Measurements from ENCODE around the gene CD7.
"Not testable (repeated sequence)": the region's sequence is repeated elsewhere in the genome, so short reads cannot be mapped to it uniquely, and the experiment has no call there.

CD7 gene

DNA sequence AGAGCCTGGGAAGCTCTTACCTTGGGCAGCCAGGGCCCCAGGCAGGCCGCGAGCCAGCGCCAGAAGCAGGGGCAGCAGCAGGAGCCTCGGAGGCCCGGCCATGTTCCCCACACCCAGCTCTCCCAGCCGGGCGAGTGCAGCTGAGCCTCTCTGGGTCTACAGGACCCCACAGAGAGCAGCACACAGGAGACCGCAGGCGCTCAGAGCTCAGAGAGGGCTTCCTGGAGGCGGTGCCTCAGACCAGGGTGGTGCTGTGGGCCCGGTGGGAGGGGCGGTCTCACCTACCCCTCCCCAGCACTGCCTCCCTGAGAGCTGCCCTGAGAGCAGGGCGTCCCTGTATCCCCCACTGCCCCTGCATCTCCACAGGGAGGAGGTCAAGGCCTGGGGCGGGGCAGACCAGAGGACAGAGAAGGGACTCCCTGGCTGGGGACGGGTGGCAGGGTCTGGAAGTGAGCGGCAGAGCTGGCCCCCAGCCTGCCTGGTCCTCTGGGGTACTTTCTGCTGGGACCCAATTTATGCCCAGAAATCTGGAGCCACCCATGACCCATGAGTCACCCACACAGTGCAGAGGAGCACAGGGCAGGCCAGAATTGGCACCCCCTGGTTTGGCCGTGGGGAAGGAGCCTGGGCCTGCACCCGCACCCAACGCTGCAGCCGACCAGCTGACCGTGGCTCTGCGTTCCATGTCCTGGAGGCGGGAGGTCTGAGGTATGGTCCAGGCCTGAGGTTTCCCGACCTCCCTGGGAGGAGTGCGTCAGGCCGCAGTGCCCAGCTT is at the start of gene CD7:
Gene CD7 (minus strand): TSS at position 215 of the 775 bp plus-strand sequence. CDS start 113 bp downstream, at position 102.
- DNase-seq = no peak

DNA sequence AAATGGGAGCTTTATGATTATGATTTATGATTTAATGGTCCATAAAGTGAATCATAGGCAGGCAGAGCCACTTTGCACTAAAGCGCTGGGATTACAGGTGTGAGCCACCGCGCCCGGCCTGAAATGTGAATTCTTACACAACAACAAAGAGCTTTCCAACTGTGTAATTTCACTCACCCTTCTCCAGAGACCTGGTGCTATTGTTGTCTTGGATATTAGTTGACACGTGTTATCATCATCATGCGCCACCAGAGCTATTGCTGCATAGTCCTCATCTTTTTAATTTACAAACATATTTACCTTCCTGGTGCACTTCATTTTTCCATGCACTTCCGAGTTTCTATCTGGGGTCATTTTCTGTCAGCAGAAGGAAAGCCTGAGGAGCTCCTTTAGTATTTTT is 49.3 kb upstream of the CD7 start:
- peak; percentile 46 to 76 for DNase-seq

DNA sequence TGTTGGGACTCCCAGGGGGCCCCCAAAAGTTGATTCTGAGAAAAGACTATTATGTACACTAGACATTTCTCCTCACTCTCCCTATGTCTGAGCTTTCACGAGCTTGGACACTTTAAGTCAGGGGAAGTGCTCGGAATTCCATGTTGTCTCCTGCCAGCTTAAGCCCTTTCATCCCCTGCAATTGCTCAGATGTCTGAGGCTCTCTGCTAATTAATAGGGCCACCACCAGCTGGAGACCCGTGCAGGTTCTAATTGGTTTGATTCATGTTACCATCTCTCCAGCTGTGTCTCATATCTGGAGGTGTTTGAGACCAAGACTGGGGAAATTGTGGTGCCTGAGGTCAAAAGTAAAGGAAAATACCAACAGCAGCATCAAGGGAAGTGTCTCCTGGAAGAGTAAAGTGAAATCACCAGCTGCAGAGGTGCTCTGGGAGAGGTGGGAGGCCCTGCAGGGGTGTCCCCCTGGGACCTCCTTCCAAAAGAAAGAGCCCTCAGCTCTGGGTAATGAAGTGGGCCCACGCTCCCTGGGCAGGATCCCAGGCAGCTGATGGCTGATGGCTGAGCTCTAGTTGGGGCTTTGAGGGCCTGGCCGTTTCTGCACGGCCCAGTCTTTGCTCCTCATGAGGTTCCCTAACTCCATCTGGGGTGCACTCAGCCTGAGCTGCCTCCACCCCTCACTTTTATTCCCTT is 48.3 kb upstream of the CD7 start:
- DNase-seq = no peak

DNA sequence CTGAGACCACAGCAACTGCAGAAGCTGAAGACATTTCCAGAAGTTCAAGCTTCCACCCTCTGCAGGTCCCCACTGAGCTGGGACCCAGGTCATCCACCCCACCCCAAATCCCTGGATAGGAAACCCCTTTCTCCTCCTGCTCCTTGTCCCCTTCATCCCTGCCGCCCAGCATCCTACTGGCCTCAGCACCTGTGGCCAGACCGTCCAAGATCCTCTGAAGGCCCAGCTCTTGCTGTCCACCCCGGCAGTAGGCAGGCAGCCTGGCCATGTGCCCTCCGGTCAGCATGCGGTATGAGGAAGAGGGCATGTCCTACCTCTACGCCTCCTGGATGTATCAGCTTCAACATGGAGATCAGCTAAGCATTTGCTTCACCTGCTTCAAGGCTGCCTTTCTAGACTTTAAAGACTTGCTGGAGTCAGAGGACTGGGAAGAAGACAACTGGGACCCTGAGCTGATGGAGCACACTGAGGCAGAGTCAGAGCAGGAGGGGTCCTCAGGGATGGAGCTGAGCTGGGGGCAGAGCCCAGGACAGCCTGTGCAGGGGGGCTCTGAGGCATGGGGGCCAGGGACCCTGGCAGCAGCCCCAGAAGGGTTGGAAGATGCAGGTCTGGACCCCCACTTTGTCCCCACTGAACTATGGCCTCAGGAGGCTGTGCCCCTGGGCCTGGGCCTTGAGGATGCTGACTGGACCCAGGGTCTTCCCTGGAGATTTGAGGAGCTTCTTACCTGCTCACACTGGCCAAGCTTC is 44.7 kb upstream of the CD7 start:
- DNase-seq = no peak

DNA sequence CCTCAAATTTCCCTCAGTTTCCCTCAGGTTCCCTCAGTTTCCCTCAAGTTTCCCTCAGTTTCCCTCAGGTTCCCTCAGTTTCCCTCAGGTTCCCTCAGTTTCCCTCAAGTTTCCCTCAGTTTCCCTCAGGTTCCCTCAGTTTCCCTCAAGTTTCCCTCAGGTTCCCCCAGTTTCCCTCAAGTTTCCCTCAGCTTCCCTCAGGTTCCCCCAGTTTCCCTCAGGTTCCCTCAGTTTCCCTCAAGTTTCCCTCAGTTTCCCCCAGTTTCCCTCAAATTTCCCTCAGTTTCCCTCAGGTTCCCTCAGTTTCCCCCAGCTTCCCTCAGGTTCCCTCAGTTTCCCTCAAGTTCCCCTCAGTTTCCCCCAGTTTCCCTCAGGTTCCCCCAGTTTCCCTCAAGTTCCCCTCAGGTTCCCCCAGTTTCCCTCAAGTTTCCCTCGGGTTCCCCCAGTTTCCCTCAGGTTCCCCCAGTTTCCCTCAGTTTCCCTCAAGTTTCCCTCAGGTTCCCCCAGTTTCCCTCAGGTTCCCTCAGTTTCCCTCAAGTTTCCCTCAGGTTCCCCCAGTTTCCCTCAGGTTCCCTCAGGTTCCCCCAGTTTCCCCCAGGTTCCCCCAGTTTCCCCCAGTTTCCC is 42.2 kb upstream of the CD7 start:
- DNase-seq = not testable (repeated sequence)

DNA sequence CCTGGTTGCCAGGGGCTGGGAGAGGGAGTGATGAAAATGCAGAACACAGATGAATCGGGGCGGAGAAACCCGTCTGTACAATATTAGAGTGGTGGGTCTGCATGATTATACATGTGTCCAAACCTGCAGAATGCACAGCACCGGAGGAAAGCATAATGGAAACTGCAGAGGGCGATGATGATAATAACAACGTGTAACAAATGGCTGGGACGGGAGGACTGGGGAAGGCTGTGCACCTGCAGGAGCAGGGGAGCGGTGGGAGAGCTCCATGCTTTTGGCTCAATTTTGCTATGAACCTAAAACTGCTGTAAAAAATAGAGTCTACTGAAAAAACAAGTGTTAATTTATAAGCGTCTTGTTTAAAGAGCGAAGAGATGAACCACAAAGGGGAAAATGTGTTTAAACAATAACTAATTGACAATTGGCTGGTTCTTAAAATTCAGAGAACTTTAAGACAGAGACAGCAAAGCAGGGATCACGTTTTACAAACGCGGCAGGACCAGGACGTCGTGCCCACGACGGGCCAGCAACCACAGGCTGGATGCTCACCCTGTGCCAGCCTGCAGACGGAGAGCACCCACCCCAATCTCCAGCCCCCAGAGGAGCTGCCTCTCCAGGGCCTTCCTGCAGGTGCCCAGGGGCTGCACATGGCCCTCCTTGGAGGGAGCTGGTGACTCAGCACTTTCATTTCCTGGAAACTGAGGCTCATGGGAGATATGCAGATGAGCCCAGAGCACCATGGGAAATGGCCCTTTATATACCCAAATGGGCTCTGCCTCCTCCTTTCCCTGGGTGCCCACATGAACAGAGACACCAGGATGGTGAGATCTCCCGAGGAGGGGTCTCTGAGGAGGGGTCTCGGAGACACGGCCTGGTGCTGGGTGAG is 41.3 kb upstream of the CD7 start, which contains the start of gene TEX19:
Gene TEX19 (plus strand): TSS at position 783 of the 886 bp plus-strand sequence. CDS start 2,904 bp downstream, outside the sequence.
- DNase-seq = peak; percentile 66 to 74

DNA sequence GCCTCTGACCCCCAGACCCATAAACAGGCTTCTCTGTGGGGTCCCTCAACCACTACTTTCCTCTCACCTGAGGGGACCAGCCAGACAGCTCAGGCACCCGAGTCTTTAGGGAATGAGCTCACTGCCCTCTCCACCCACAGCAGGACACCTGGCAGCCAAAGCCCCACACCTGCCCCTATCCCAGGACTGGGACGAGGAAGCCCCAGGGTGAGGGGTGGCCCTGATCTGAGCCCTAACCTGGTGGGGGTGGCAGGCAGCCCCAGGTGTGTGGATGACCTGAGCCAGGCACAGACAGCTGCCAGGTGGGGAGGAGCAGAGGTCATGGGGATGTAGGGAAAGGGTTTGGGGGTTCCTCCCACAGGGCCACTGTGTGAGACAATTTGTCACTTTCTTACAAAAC is 40.0 kb upstream of the CD7 start:
- no peak for DNase-seq

DNA sequence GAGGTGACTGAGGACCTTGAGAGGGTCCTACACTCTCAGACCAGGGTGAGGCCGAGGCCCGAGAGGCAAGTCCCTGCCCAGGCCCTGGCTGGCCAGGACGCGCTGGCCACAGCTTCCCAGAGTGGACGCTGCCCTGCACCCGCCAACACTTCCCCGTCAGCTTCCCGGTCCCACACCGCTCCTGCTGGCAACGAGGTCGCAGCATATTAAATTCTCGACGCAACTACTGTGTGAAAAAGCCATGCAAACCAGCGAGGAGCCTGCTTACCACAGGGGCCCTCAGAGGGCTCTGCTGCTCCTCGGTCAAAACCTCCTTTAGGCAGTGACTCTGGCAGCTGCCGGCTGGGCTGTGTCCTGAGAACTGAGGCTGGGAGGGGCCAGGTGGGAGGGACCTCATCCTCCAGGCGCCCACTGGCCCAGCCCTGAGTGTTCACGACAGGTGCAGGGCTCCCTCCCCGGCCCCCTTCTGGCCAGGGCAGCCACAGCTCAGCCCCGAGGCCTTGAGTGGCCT is 39.5 kb upstream of the CD7 start:
- peak in 1 of 2 experiments; percentile 20 for DNase-seq

DNA sequence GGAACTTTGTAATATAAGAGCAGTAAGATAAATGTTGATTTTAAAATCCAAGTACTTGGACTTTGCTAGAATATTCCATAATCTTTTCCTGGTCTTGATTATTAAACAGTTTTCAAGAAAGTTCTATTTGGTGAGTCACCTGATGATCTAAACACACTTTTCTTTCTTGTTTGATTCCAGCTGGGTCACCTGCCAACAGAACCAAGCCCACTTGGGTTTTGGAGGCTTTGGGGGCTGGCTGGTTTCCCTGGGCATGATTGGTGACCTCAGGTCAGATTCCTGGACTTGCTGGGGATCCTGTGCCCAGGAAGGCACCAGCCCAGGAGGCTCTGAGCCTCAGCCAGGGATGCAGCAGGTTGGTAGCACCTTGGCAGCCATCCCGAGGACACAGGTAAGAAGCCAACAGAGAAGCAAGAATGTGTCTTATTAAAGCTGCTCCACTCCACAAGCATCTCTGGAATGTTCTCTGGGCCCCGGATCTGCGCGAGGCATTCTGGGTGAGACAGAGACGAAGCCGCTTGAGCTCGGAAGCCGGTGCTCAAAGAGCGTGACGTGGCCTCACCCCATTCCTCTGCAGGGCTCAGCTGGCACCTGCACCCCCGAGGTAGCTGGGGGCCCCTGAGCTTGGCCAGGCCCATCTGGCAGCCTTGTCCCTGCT is 38.5 kb upstream of the CD7 start:
- no peak for DNase-seq

DNA sequence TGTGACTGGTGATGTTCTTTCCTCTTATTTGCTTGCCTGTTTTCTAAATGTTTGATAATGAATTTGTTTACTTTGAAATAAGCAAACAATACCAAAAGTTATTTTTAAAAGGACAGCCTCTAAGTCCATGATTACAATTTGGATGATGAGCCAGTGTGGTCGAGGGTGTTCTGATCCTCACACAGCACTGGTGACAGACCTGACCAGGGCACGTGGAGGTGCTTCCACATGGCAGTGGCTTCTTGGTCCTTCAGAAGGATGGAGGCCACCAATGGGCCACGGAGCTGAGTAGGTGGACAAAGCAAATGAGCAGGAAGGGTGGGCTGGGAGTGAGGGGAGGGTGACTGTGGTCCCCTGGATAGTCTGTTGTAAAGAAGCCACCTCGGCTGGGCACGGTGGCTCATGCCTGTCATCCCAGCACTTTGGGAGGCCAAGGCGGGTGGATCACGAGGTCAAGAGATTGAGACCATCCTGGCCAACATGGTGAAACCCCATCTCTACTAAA is 37.4 kb upstream of the CD7 start:
- no peak for DNase-seq

DNA sequence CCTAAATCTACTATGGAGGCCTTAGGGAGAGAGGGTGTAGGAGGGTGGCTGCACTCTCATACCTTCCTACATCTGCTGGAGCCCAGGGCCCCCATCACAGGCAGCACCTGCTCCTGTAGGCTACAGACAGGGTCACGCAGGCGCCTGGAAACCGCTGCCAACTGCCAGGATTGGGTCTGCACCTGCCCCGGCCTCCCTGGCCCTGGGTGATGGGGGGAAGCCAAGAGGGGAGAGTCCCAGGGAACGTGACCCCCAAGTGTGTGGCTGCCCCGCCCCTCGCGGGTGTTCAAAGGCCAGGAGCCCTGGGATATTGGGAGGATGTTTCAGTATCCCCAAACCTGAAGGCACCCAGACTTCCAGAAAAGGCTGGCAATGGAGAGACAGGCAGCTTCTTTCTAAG is 36.1 kb upstream of the CD7 start:
- no peak for DNase-seq

DNA sequence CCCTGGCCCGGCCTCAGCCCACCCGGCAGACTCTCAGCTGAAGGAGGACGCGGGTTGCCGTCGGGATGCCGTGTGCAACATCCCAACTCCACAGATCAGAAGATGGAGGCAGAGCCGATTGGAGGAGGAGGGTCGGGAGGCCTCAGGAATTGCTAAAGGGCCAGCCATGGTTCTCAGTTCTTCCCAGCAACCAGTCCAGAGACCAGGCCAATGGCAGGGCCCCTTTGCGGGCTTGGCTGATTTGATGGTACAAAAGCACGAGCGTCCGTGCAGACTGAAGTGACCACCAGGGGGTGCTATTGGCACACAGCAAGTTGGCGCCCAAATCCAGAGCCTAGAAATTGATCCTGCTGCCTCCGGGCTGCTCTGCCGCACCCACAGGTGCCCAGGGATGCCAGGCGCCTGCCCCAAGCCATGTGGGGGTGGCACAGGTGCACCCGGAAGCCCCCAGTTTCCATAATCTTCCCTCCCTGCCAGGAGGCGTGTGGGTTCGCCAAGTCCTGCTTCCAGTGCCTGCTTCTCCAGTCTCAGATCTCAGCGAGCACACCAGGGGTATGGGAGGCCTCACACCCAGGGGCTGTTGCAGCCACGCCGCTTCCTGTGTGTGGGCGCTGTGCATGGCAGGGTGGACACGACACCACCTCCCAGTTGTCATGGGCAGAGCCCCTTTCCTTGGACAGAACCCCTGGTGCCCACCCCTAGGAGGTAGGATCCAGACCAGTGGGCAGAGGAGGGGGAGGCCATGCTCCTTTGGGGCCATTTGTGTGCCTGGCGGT is 34.5 kb upstream of the CD7 start:
- DNase-seq = peak; percentile 77 to 83

DNA sequence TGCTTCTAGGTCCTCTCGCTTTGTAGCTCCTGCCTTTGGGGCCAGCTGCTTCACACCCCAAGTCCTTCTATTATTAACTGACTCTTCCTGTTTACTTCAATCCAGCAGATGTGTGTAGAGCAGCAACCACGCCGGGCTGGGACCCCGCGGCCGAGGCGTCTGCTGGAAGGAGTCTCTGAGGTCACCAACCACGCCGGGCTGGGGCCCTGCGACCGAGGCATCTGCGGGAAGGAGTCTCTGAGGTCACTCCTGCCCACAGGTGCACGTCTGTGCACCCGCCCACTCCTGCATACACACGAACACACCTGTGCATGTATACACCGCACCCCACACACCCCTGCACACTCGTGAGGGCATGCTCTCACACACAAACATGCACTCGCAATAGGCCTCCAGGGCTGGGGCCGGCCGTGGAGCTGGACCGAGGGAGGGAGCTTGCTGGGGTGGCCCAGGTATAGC is 33.9 kb upstream of the CD7 start:
- DNase-seq = no peak

DNA sequence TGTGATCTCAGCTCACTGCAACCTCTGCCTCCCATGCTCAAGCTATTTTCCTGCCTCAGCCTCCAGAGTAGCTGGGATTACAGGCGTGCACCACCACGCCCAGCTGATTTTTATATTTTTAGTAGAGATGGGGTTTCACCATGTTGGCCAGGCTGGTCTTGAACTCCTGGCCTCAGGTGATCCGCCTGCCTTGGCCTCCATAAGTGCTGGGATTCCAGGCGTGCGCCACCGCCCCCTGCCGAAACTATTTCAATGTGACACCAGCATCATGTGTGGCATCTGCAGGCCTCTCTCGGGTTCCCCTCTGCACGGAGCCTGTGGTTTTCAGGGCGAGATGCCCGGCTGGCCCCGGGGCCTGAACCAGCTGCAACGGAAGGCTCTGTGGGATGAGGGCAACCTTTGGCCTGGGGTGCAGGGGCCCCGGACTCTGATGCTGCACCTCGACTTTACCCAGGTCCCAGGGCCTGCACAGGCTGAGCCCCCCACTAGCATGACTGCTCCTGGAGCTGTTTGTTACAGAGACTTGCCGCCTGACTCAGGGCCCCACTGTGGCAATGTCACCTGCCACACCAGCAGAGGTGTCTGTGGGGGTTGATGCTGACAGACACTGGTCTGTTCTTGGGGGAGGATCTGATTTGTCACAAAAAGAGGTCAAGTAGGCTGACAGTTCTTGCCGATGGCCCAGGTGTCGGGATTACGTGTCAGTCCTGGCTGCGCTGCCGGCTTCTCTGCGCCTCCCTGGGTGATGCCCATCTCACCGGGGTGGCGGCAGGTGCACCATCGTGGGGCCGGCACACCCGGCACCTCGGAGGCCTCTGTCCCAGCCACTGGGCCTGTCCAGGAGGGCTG is 33.0 kb upstream of the CD7 start:
- DNase-seq = no peak

DNA sequence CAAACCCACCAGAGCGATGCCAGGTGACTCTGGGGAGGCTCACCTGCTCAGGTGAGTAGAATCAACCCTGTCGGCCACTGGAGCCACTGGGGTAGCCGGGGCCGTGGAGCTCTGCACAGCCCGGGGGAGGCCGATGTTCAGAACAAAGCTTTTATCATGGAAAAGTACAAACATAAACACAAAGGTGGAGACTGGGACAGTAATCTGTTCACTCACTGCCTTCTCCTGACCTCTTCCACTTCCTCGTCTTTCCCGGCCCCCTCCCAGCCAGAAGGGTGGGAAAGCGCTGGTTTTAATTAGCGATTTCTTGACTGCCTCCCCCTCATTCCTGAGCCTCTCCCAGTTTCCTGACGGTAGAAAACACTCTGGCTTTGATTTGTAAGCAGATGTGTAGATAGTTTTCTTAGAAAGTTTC is 31.9 kb upstream of the CD7 start:
- DNase-seq = no peak

DNA sequence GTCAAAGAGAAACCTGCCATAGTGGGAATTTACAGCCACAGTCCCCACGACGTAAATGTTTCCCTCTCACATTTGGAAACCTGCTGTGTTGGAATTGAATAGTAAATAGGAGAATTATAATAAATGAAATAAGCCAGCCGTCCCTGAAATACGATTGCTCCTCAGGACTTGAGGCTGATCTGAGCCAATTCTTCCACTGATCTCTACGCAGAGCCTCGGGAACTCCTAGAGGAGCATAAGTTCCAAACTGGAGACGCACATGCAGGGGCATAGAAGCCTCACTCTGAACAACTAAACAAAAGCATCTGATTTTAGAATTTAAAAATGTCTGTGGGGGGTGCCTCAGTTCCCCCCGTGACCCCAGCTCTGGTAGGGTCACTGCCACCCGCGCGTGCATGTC is 31.5 kb upstream of the CD7 start:
- no peak for DNase-seq

DNA sequence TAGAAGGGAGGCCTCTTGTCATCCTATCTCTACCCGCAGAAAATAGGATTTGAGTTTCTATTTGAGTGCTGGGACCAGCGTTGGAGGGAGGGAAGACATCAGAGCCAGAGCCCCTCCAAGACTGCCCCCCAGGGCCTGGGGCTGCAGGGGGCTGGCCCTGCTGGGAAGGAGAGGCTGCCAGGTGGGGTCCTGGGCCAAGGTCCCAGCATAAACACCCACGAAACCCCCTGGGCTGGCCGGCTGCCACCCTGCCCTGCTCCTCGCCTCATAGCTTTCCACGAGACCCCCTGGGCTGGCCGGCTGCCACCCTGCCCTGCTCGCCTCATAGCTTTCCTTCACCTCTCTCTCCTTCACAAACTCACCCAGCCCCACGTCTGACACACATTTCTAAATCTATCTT is 31.0 kb upstream of the CD7 start:
- DNase-seq = no peak

DNA sequence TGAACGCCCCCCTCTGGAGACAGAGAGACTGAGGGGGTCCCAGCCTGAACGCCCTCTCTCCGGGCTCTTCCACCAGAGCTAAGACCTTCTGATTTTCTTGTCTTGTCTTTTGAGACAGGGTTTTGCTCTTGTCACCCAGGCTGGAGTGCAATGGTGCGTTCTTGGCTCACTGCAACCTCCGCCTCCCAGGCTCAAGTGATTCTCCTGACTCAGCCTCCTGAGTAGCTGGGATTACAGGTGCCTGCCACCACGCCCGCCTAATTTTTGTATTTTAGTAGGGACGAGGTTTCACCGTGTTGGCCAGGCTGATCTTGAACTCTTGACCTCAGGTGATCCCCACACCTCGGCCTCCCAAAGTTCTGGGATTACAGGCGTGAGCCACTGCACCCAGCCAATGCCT is 30.6 kb upstream of the CD7 start:
- not testable (repeated sequence) for DNase-seq

All from NCI-H1930 (cell line).